A172 (cell line): ENCODE results near the gene JPT2. TPM values are rescaled to one million over a fixed set of nuclear protein-coding genes. Genes with fewer than 3 reads are reported as not detected.
"Not testable (repeated sequence)": the region's sequence is repeated elsewhere in the genome, so short reads cannot be mapped to it uniquely, and the experiment has no call there.

ENCODE experiments used
- DNase-seq: peaks from one replicate; pipeline ENCODE4 v3.0.0-alpha.2; 2015; ENCODE audit warnings: low spot score
- total RNA-seq: library from RNA; depleted of rRNA; stranded (reverse); fragments of >200 nt; shearing (Covaris generic); gene quantifications from 2 replicates; pipeline ENCODE4 v1.2.3, GENCODE V29; 2014; rRNA removed

JPT2 gene
- total RNA-seq, 1 experiment from 2014 or later: 120 TPM

- no peak for DNase-seq
Observed at GRCh38 chr16:1732071-1732470, 54.0 kb downstream of the JPT2 start.

GRCh38 chr16:1732551-1732987 lies 54.5 kb downstream of the JPT2 start:
- not testable (repeated sequence) for DNase-seq

- no peak for DNase-seq
Observed at GRCh38 chr16:1734123-1734522, 56.0 kb downstream of the JPT2 start.

- DNase-seq: no peak
Observed at GRCh38 chr16:1734816-1735215, 56.7 kb downstream of the JPT2 start.

GRCh38 chr16:1740234-1740633 lies 62.2 kb downstream of the JPT2 start:
- DNase-seq: no peak

- DNase-seq: no peak
Observed at GRCh38 chr16:1740781-1741490, 62.9 kb downstream of the JPT2 start.

GRCh38 chr16:1741553-1742165 lies 63.6 kb downstream of the JPT2 start:
- no peak for DNase-seq

GRCh38 chr16:1743376-1744337 lies 65.6 kb downstream of the JPT2 start:
- peak; percentile 55 for DNase-seq

- no peak for DNase-seq
Observed at GRCh38 chr16:1744338-1744840, 66.3 kb downstream of the JPT2 start.

- peak; percentile 86 for DNase-seq
Observed at GRCh38 chr16:1745181-1745899, 67.3 kb downstream of the JPT2 start.

- peak; percentile 99 for DNase-seq
Observed at GRCh38 chr16:1745900-1746692, 68.0 kb downstream of the JPT2 start.

GRCh38 chr16:1746693-1747195 lies 68.7 kb downstream of the JPT2 start:
- peak; percentile 55 for DNase-seq

- no peak for DNase-seq
Observed at GRCh38 chr16:1747934-1748333, 69.9 kb downstream of the JPT2 start.

GRCh38 chr16:1749152-1750117 lies 71.4 kb downstream of the JPT2 start:
- no peak for DNase-seq

Other genes starting within 250 kb of the JPT2 start
- not detected in 2 replicates for gene PERCC1, start 247.2 kb upstream of the JPT2 start, total RNA-seq
- 0.03 and 0.26 TPM in 2 replicates for gene CCDC154, start 233.7 kb upstream of the JPT2 start, total RNA-seq
- gene CLCN7, start 203.3 kb upstream of the JPT2 start, total RNA-seq: 79.9 and 86.3 TPM in 2 replicates
- gene PTX4, start 189.3 kb upstream of the JPT2 start, total RNA-seq: not detected in 2 replicates
- gene TELO2, start 184.9 kb upstream of the JPT2 start, total RNA-seq: 20.9 and 28.8 TPM in 2 replicates
- gene TMEM204, start 144.6 kb upstream of the JPT2 start, total RNA-seq: 0.17 TPM in 1 of 2 replicates, not detected in the other
- gene IFT140, start 66.2 kb upstream of the JPT2 start, total RNA-seq: 9.7 and 15.6 TPM in 2 replicates
- gene CRAMP1, start 65.9 kb upstream of the JPT2 start, total RNA-seq: 7.0 and 8.1 TPM in 2 replicates
- 26.0 and 39.3 TPM in 2 replicates for gene MAPK8IP3, start 27.9 kb downstream of the JPT2 start, total RNA-seq
- 1.3 and 4.6 TPM in 2 replicates for gene NME3, start 93.3 kb downstream of the JPT2 start, total RNA-seq
- gene EME2, start 94.5 kb downstream of the JPT2 start, total RNA-seq: 7.8 and 15.8 TPM in 2 replicates
- 208 and 223 TPM in 2 replicates for gene MRPS34, start 94.9 kb downstream of the JPT2 start, total RNA-seq
- 36.7 and 37.9 TPM in 2 replicates for gene SPSB3, start 104.3 kb downstream of the JPT2 start, total RNA-seq
- gene NUBP2, start 104.7 kb downstream of the JPT2 start, total RNA-seq: 161 and 195 TPM in 2 replicates
- not detected in 2 replicates for gene IGFALS, start 115.4 kb downstream of the JPT2 start, total RNA-seq
- 85.2 and 163 TPM in 2 replicates for gene HAGH, start 148.5 kb downstream of the JPT2 start, total RNA-seq
- gene FAHD1, start 148.9 kb downstream of the JPT2 start, total RNA-seq: 77.1 and 89.7 TPM in 2 replicates
- gene MEIOB, start 193.9 kb downstream of the JPT2 start, total RNA-seq: 0.38 TPM in 1 of 2 replicates, not detected in the other
- not detected in 2 replicates for gene HS3ST6, start 240.1 kb downstream of the JPT2 start, total RNA-seq